Activated T-helper 1 cell treated with anti-CD3 and anti-CD28 coated beads, Interleukin-12 subunit alpha, Interleukin-12 subunit beta, Interleukin-2, Interleukin-4 antibody, amounts not matched to agents 30 ng/mL and 10 ng/mL and 1 ng/mL, durations not matched to agents 14 hours and 24 hours and 36 hours (primary cell): ENCODE measurements around the gene SLC4A4. TPM values are rescaled to one million over a fixed set of nuclear protein-coding genes. Genes with fewer than 3 reads are reported as not detected.

Experiments
- DNase-seq: peaks from one replicate; pipeline ENCODE4 v3.0.0; 2021; ENCODE audit warnings: low spot score
- H3K27ac Mint-ChIP-seq: one replicate; pipeline ENCODE4 v1.8.0; 2021; ENCODE audit warnings: mild to moderate bottlenecking, mixed read lengths
- H3K27me3 Mint-ChIP-seq: one replicate; pipeline ENCODE4 v1.8.0; 2022; ENCODE audit warnings: mild to moderate bottlenecking, moderate library complexity, mixed read lengths; ENCODE audit not compliant: insufficient read depth
- H3K36me3 Mint-ChIP-seq: one replicate; pipeline ENCODE4 v1.8.0; 2021; ENCODE audit warnings: low read depth, mixed read lengths
- H3K4me1 Mint-ChIP-seq: one replicate; pipeline ENCODE4 v1.8.0; 2021; ENCODE audit warnings: low read depth, mixed read lengths
- H3K4me3 Mint-ChIP-seq: one replicate; pipeline ENCODE4 v1.8.0; 2021; ENCODE audit warnings: mild to moderate bottlenecking, moderate library complexity, mixed read lengths
- H3K9me3 Mint-ChIP-seq: one replicate; pipeline ENCODE4 v1.8.0; 2021; ENCODE audit warnings: mixed read lengths
- intact Hi-C: fragments of 100-400 bp; cut with micrococcal nuclease; formaldehyde crosslinking; loops from one replicate; pipeline ENCODE4 v1.15.1; 2024
- total RNA-seq: library from RNA; stranded (reverse); gene quantifications from 2 replicates; pipeline ENCODE4 v1.2.3, GENCODE V29; 2022

The SLC4A4 gene
- total RNA-seq, 1 donor from 2014 or later, result 0.08 TPM

DNA sequence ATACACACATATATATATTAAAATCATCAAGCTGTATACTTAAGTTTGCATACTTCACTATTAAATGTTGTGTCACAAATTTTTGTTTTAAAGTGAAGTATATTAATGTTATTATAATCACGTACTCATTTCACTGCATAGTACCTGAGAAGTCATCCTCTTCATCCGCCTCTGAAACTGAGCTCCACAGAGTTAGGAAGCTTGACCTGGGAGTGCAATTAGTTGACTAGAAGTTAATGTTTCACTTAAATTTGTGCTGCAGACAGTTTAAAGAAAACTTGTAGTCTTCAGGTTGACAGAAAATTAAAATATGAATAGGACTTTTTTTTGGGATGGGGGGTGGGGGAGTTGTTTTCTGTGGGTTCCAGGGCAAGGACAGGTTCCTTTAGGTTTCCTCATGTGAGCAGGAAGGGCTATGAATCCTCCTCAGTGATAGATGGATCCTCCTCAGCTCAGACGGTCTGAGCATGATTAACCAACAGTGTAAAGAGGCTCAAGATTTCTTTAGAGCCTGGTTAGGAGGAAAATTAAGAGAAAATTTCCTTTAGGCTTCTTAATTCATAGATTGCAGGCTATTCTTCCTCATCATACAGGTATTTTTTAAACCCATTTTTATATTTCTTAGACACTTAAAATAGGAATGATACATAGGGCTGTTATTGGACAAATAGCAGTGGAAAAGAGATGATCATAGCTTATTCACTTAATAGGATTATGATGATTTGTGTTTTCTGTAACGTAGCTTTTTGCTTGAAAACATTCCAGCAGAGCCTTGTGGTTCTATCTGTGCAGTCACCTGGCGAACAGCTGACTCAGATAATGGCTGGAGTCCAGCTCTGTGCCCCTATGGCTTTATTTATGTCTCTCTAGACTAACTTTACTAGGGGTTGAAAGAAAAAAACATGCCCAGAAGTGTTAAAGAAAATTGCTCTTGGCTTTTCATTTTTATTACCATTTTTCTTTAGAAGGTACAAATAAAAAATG, 102.7 kb downstream of the SLC4A4 start:
- H3K27ac Mint-ChIP-seq, result no peak overlapping the region

DNA sequence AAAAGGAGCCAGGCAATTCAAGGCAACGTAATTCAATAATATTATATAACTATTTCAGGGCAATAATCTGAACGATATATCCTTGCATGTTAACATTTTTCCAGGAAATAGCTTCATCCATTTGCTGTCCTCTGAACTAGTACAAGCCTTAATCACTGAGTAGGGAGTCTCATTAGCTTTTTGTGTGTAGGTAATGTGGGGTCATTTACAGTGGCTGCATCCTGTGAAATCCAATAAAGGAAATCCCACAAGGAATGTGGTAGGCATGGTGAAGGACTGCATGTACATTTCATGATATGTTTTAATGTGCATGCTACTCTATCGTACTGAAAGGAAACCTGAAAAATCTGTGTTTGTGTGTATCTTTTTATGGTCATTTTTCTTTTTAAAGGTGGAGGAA, 103.5 kb downstream of the SLC4A4 start:
- H3K27ac Mint-ChIP-seq, result no peak overlapping the region
- no peaks in the 10 kb centered on the region for H3K4me1 Mint-ChIP-seq
- no peaks in the 10 kb centered on the region for H3K36me3 Mint-ChIP-seq
- H3K27me3 Mint-ChIP-seq, result no peaks in the 10 kb centered on the region
- intact Hi-C loops, result no loop called here
- no peaks in the 10 kb centered on the region for H3K9me3 Mint-ChIP-seq
- H3K4me3 Mint-ChIP-seq, result no peak overlapping the region
- no peak for DNase-seq

More for the DNA sequence above, 102.7 kb downstream of the SLC4A4 start:
- intact Hi-C loops, result no loop called here
- H3K9me3 Mint-ChIP-seq, result no peaks in the 10 kb centered on the region
- no peaks in the 10 kb centered on the region for H3K4me1 Mint-ChIP-seq
- DNase-seq, result no peak
- no peaks in the 10 kb centered on the region for H3K27me3 Mint-ChIP-seq
- no peak overlapping the region for H3K4me3 Mint-ChIP-seq
- H3K36me3 Mint-ChIP-seq, result no peaks in the 10 kb centered on the region

DNA sequence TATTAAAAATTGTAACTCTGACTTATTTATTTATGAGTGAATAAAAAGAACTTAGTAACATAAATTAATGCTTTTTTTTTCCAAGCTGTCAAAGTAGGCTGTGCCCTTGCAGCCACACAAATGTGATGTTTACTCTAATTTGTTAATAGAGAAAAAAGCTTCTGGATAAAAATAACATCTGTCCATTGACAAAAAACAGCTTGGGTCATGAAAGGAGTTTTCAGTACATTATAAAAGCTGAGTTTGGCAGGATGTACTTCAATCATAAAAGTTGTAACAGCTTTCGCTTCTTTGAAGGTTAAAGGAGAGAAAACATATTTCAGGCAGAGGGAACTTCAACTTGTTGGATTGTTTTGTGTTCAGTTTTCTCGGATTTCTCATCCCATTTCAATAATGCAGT, 105.6 kb downstream of the SLC4A4 start:
- Mint-ChIP-seq H3K27me3 (no peaks in the 10 kb centered on the region), H3K4me1 (no peaks in the 10 kb centered on the region), H3K27ac (no peak overlapping the region), H3K9me3 (no peaks in the 10 kb centered on the region), H3K36me3 (no peaks in the 10 kb centered on the region), H3K4me3 (no peak overlapping the region)
- DNase-seq, result no peak
- intact Hi-C loops, result no loop called here

DNA sequence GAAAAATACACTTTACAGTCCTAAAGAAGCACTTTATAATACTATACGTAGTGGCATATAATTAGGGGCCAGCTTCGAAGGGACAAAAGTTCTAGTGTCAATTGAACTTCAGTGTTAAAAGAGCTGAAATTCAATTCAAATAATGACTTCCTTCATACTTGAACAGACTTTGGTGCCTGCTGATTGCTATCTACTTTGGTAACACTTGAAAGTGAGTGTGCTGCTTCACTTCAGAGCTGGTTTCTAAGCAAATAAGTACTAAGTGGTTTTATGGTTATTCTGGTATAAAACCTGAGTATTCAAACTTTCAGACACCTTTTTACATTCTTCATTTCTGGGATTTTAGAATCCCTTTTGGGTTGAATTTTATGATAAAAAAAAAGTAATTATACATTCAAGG, 107.0 kb downstream of the SLC4A4 start:
- no peaks in the 10 kb centered on the region for H3K4me1 Mint-ChIP-seq
- no peak overlapping the region for H3K4me3 Mint-ChIP-seq
- intact Hi-C loops, result no loop called here
- H3K27ac Mint-ChIP-seq, result no peak overlapping the region
- DNase-seq, result no peak
- no peaks in the 10 kb centered on the region for H3K36me3 Mint-ChIP-seq
- H3K27me3 Mint-ChIP-seq, result no peaks in the 10 kb centered on the region
- H3K9me3 Mint-ChIP-seq, result no peaks in the 10 kb centered on the region

DNA sequence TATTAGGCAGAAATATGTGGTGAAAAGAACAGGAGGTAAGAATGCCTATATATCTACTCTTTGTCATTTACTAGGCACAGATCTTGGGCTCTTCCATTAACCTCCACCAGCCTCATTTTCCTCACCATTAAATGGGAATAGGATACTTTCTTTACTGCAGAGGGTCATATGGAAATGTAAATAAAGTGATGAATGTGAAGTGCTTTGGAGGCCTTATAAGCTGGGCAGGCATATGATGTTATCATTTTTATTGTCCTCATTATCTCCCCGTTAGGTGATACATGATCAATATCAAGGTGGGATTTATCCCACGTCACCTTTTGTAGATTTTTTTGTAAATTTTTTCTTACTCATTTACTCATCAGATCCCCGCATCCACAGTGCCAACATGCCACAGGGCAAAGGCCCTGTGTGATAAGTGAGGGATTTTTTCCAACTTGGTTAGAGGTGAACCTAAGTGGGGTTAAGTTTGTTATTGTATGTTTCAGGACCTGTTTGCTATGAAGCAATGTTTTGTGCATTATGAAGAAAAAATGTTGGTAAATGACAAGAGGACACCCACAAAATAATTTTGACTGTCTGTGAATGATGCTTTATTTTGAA, 107.8 kb downstream of the SLC4A4 start:
- intact Hi-C loops, result no loop called here
- no peaks in the 10 kb centered on the region for H3K4me1 Mint-ChIP-seq
- H3K9me3 Mint-ChIP-seq, result no peaks in the 10 kb centered on the region
- no peak overlapping the region for H3K4me3 Mint-ChIP-seq
- no peaks in the 10 kb centered on the region for H3K36me3 Mint-ChIP-seq
- no peaks in the 10 kb centered on the region for H3K27me3 Mint-ChIP-seq
- DNase-seq, result no peak
- no peak overlapping the region for H3K27ac Mint-ChIP-seq

DNA sequence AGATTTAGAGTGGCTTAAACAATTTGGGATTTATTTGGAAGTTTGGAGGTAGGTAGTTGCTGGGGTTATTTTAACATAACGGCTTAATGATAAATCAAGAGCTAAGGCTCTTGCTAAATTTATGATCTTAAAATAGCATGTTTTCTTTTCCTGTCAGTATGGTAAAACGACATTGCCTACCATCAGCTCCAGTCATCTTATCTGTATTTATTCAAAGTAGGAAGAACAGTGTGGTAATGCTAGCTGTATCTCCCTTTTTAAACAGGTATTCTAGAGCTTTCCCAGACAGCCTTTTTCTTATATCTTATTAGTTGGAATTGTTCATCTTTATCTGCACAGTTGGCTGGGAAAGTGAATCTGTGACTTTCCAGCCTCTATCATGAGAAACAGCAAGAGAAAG, 110.2 kb downstream of the SLC4A4 start:
- Mint-ChIP-seq H3K27me3 (no peaks in the 10 kb centered on the region), H3K4me3 (no peak overlapping the region), H3K36me3 (no peaks in the 10 kb centered on the region), H3K9me3 (no peaks in the 10 kb centered on the region), H3K4me1 (no peaks in the 10 kb centered on the region), H3K27ac (no peak overlapping the region)
- intact Hi-C loops, result no loop called here
- no peak for DNase-seq

DNA sequence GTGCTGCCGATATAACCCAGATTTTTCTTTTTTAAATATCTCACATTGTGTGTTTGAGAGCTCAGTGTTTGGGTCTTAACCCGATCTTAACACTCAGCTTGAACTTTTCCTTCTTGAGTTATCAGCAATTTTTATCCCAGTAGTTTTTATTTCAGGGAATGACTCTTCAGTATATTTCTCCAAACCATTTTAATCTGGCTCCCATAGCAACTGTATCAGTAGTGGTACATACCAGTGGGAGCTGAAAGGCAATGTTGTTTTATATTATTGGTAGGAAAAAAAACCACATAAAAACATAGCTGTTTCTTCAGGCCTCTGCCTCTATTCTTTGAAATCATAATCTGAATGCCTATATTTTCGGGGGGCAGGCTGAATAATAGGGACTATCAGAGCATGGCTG, 111.1 kb downstream of the SLC4A4 start:
- intact Hi-C loops, result no loop called here
- no peak overlapping the region for H3K27ac Mint-ChIP-seq
- no peaks in the 10 kb centered on the region for H3K4me1 Mint-ChIP-seq
- no peaks in the 10 kb centered on the region for H3K9me3 Mint-ChIP-seq
- no peak overlapping the region for H3K4me3 Mint-ChIP-seq
- H3K27me3 Mint-ChIP-seq, result no peaks in the 10 kb centered on the region
- no peak for DNase-seq
- H3K36me3 Mint-ChIP-seq, result no peaks in the 10 kb centered on the region

DNA sequence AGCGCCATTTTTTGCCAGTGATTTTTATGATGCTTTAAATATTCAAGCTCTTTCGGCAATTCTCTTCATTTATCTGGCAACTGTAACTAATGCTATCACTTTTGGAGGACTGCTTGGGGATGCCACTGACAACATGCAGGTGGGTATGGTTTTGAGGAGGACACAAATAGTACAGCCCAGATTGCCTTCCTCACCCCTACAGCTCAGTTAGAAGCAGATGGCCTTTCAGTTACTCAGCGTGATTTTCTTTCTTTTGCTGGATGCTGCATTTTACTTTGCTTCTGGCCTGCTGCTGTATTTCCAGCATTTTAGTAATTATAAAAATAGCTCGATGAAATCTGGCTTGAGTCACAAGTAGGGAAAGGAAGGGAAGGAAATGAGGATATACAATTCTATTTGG, 114.7 kb downstream of the SLC4A4 start:
- Mint-ChIP-seq H3K9me3 (no peaks in the 10 kb centered on the region), H3K4me1 (no peaks in the 10 kb centered on the region), H3K27ac (no peak overlapping the region), H3K4me3 (no peak overlapping the region), H3K27me3 (no peaks in the 10 kb centered on the region), H3K36me3 (no peaks in the 10 kb centered on the region)
- DNase-seq, result no peak
- intact Hi-C loops, result no loop called here

DNA sequence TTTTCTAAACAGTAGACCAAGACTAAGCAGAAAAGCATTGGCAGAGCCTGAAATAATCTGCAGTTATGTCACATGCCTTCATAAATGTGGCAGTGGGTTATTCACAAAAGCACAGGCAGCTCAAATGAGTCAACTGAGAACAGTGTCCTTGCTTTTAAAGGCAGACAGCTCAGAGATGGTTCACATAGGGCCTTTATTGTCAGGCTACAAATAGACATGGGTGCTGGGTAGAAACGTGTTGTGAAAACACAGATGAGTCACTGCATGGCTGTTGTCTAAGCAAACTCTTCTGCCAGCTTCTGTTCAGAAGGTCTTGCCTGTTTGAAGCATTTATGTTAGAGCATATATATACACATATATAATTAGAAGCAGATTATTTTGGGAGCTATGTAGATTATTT, 118.0 kb downstream of the SLC4A4 start:
- Mint-ChIP-seq H3K27me3 (peaks cover 3% of the 10 kb centered on the region), H3K4me3 (no peak overlapping the region), H3K4me1 (no peaks in the 10 kb centered on the region), H3K27ac (no peak overlapping the region), H3K36me3 (no peaks in the 10 kb centered on the region), H3K9me3 (no peaks in the 10 kb centered on the region)
- no peak for DNase-seq
- intact Hi-C loops, result no loop called here

DNA sequence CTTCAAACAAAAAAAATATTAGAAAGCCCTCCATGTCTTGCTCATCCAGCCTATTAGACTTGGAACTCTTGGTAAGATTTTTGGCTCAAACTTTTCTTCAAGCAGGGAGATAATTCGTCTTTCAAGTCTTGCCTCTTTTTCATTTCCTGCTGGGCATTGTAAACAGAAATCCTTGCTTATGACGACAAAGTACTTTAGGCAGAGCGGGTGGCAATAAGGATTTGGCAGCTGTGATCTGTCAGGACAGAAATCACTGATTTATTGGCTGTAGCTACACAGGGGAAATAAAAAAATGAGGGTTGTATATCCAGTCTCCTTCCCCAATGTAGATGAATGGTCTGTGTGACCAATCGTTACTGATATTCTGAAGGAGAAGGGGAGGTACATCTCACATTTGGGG, 121.6 kb downstream of the SLC4A4 start:
- Mint-ChIP-seq H3K4me1 (no peaks in the 10 kb centered on the region), H3K27me3 (peaks cover 3% of the 10 kb centered on the region), H3K4me3 (no peak overlapping the region), H3K36me3 (no peaks in the 10 kb centered on the region), H3K27ac (no peak overlapping the region), H3K9me3 (no peaks in the 10 kb centered on the region)
- DNase-seq, result no peak
- intact Hi-C loops, result no loop called here

DNA sequence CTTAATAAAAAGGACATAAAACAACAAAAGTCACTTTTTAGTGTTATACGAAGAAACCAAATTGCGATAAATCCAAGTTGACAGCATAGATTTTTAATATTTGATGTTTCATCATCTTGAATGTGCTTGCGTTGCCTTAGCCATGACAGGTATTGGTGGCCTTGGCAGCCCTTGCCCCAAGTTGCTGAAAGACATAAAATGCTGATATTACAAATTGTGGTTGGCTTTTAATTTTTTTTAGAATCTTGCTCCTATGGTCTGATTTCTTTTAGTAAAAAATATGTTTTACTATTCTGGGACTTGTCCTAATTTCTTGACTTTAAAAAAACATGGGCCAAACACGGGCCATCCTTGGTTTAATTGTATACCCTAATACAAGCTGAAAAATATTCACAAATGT, 122.6 kb downstream of the SLC4A4 start:
- no peaks in the 10 kb centered on the region for H3K36me3 Mint-ChIP-seq
- no peaks in the 10 kb centered on the region for H3K9me3 Mint-ChIP-seq
- H3K4me3 Mint-ChIP-seq, result no peak overlapping the region
- DNase-seq, result no peak
- H3K27me3 Mint-ChIP-seq, result peaks cover 3% of the 10 kb centered on the region
- no peaks in the 10 kb centered on the region for H3K4me1 Mint-ChIP-seq
- intact Hi-C loops, result no loop called here
- H3K27ac Mint-ChIP-seq, result no peak overlapping the region

DNA sequence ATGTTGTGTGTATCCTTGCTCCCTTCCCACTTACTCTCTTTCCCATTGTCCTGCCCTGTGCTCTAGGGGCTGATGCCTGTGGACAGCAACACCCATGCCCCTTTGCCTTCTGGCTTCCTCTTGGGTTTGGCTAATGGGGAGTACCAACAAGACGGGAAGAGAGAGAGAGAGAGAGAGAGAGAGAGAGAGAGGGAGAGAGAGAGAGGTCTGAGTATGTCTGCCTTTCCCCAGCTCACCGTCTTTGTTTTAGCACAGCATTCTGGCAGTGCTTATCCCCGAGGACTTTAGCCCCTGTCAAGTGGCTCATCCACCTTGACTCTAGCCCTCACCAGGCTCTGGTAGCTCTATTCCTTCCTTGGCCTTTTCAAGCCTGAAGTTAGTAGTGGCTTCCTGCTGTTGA, 128.0 kb downstream of the SLC4A4 start:
- no peak for DNase-seq
- intact Hi-C loops, result no loop called here
- Mint-ChIP-seq H3K4me1 (no peaks in the 10 kb centered on the region), H3K36me3 (no peaks in the 10 kb centered on the region), H3K4me3 (no peak overlapping the region), H3K27me3 (no peaks in the 10 kb centered on the region), H3K9me3 (no peaks in the 10 kb centered on the region), H3K27ac (no peak overlapping the region)

DNA sequence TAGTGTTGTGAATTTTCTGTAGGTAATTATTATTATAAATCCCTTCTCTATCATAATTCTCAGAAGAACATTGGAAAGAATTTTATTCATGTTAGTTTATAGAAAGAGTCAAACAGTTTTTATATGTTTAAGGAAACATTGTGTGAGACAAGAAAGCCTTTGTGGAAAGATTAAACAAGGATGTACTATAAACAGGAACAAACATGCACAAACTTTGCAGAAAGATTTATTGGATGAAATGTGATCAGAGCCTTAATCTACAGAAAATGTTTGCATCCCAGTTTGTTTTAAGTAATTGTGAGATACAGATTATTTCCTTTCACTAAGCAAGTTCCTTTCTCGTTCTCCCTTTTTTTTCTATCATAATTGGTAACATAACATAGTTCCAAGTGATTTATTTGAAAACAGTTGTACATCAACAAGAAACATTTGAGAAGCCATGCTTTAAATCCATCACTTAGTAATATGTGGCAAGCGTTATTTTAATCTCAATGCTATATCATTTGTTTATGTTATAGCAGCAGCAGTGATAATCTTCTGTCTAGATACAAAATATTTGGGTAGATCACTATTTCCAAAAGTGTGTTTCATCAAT, 129.4 kb downstream of the SLC4A4 start:
- H3K4me1 Mint-ChIP-seq, result no peaks in the 10 kb centered on the region
- intact Hi-C loops, result no loop called here
- no peak overlapping the region for H3K4me3 Mint-ChIP-seq
- H3K27ac Mint-ChIP-seq, result no peak overlapping the region
- no peaks in the 10 kb centered on the region for H3K36me3 Mint-ChIP-seq
- no peaks in the 10 kb centered on the region for H3K9me3 Mint-ChIP-seq
- DNase-seq, result no peak
- no peaks in the 10 kb centered on the region for H3K27me3 Mint-ChIP-seq
